Nephron progenitor cell (in vitro differentiated cells): Measurements from ENCODE around the gene ANKS4B.

Experiments used
- DNase-seq: peaks from one replicate; pipeline ENCODE4 v3.0.0; 2021
- H3K27ac Mint-ChIP-seq: 2 replicates; pipeline ENCODE4 v1.8.0; 2021; ENCODE audit warnings: mild to moderate bottlenecking, moderate library complexity, mixed read lengths
- H3K27me3 Mint-ChIP-seq: 2 replicates; pipeline ENCODE4 v1.8.0; 2021; ENCODE audit warnings: mild to moderate bottlenecking, low read depth, mixed read lengths; ENCODE audit not compliant: poor library complexity
- H3K36me3 Mint-ChIP-seq: 2 replicates; pipeline ENCODE4 v1.8.0; 2021; ENCODE audit warnings: low read depth, mixed read lengths
- H3K4me1 Mint-ChIP-seq: 2 replicates; pipeline ENCODE4 v1.8.0; 2021; ENCODE audit warnings: mixed read lengths
- H3K4me3 Mint-ChIP-seq: 2 replicates; pipeline ENCODE4 v1.8.0; 2021; ENCODE audit warnings: mild to moderate bottlenecking, moderate library complexity, mixed read lengths
- H3K9me3 Mint-ChIP-seq: 2 replicates; pipeline ENCODE4 v1.8.0; 2021; ENCODE audit warnings: mild to moderate bottlenecking, moderate library complexity, mixed read lengths
- CTCF ChIP-seq: fragments of 200-600 bp; sonication (generic); IDR thresholded peaks from 2 replicates; pipeline ENCODE4 v1.5.0; 2021; ENCODE audit warnings: antibody characterized with exemption

The ANKS4B gene

GRCh38 chr16:21250072-21250923 lies 16.8 kb downstream of the ANKS4B start:
- Mint-ChIP-seq H3K27me3 (peaks cover 18% of the 10 kb centered on the region), H3K4me1 (peaks cover under 1% of the 10 kb centered on the region), H3K9me3 (no peaks in the 10 kb centered on the region), H3K36me3 (no peaks in the 10 kb centered on the region), H3K4me3 (no peak overlapping the region), H3K27ac (no peak overlapping the region)
- TF ChIP-seq CTCF = no peak
- no peak for DNase-seq

- no peaks in the 10 kb centered on the region for H3K36me3 Mint-ChIP-seq
- H3K27ac Mint-ChIP-seq = no peak overlapping the region
- no peak overlapping the region for H3K4me3 Mint-ChIP-seq
- no peak for DNase-seq
- H3K27me3 Mint-ChIP-seq = peaks cover 17% of the 10 kb centered on the region
- no peaks in the 10 kb centered on the region for H3K4me1 Mint-ChIP-seq
- no peak for TF ChIP-seq CTCF
- H3K9me3 Mint-ChIP-seq = no peaks in the 10 kb centered on the region
These were observed 20.0 kb downstream of the ANKS4B start for GRCh38 chr16:21253470-21253869.

GRCh38 chr16:21256636-21257035 lies 23.1 kb downstream of the ANKS4B start:
- no peaks in the 10 kb centered on the region for H3K4me1 Mint-ChIP-seq
- no peaks in the 10 kb centered on the region for H3K36me3 Mint-ChIP-seq
- DNase-seq = no peak
- no peak for TF ChIP-seq CTCF
- no peak overlapping the region for H3K27ac Mint-ChIP-seq
- H3K27me3 Mint-ChIP-seq = peaks cover 6% of the 10 kb centered on the region
- no peak overlapping the region for H3K4me3 Mint-ChIP-seq
- H3K9me3 Mint-ChIP-seq = no peaks in the 10 kb centered on the region

GRCh38 chr16:21257284-21257683 lies 23.8 kb downstream of the ANKS4B start:
- no peaks in the 10 kb centered on the region for H3K4me1 Mint-ChIP-seq
- no peak overlapping the region for H3K4me3 Mint-ChIP-seq
- H3K9me3 Mint-ChIP-seq = no peaks in the 10 kb centered on the region
- no peak for DNase-seq
- H3K27me3 Mint-ChIP-seq = peaks cover 5% of the 10 kb centered on the region
- no peak overlapping the region for H3K27ac Mint-ChIP-seq
- TF ChIP-seq CTCF = no peak
- no peaks in the 10 kb centered on the region for H3K36me3 Mint-ChIP-seq

GRCh38 chr16:21260870-21261791 lies 27.6 kb downstream of the ANKS4B start:
- no peaks in the 10 kb centered on the region for H3K27me3 Mint-ChIP-seq
- H3K9me3 Mint-ChIP-seq = no peaks in the 10 kb centered on the region
- peaks cover 26% of the 10 kb centered on the region for H3K4me1 Mint-ChIP-seq
- no peak overlapping the region for H3K4me3 Mint-ChIP-seq
- no peak for TF ChIP-seq CTCF
- no peak for DNase-seq
- no peak overlapping the region for H3K27ac Mint-ChIP-seq
- H3K36me3 Mint-ChIP-seq = no peaks in the 10 kb centered on the region
